Lung (tissue), 16 donors: ENCODE results near the gene SLC24A5. TPM values are rescaled to one million over a fixed set of nuclear protein-coding genes. Genes with fewer than 3 reads are reported as not detected.

Experiments
- ATAC-seq: fragments of 200-7000 bp; cut with Tn5 transposase; one replicate; pipeline ENCODE4 v1.9.1; 2020; ENCODE audit warnings: moderate number of reproducible peaks; ENCODE audit not compliant: insufficient read depth, low FRiP score
- DNase-seq, 3 donors: peaks; one replicate each; pipeline ENCODE4 v3.0.0-alpha.2; 2013 to 2017
- H3K27ac ChIP-seq, 2 donors: one replicate each; pipeline ENCODE4 v1.5.1; 2013; ENCODE audit warnings: mild to moderate bottlenecking in 2 of 2, moderate library complexity in 2 of 2, control low read depth in 1 of 2, inconsistent platforms in 1 of 2, low read depth in 1 of 2, low read length in 1 of 2
- H3K27me3 ChIP-seq, 3 donors: one replicate each; pipeline ENCODE4 v1.5.1; 2013; ENCODE audit warnings: low read length in 2 of 3; ENCODE audit not compliant: control insufficient read depth in 3 of 3, insufficient read depth in 3 of 3
- H3K36me3 ChIP-seq, 4 donors: one replicate each; pipeline ENCODE4 v1.5.1; 2013; ENCODE audit warnings: low read length in 4 of 4, mild to moderate bottlenecking in 1 of 4, moderate library complexity in 1 of 4; ENCODE audit not compliant: control insufficient read depth in 4 of 4, insufficient read depth in 4 of 4
- H3K4me1 ChIP-seq, 5 donors: one replicate each; pipeline ENCODE4 v1.5.1; 2013; ENCODE audit warnings: low read length in 5 of 5, mild to moderate bottlenecking in 2 of 5, moderate library complexity in 1 of 5; ENCODE audit not compliant: control insufficient read depth in 5 of 5, insufficient read depth in 5 of 5
- H3K4me3 ChIP-seq: one replicate; pipeline ENCODE4 v1.5.1; 2013; ENCODE audit warnings: mild to moderate bottlenecking, control low read depth, moderate library complexity
- H3K9ac ChIP-seq, 2 donors: one replicate each; pipeline ENCODE4 v1.5.1; 2013; ENCODE audit warnings: low read length in 2 of 2, control low read depth in 1 of 2; ENCODE audit not compliant: insufficient read depth in 1 of 2
- H3K9me3 ChIP-seq, 4 donors: one replicate each; pipeline ENCODE4 v1.5.1; 2013; ENCODE audit warnings: low read length in 3 of 4, mild to moderate bottlenecking in 1 of 4, moderate library complexity in 1 of 4; ENCODE audit not compliant: control insufficient read depth in 4 of 4, insufficient read depth in 3 of 4
- WGBS, 2 donors: extraction: QIAGEN DNeasy Blood & Tissue Kit; methylation state at CpG; one replicate each; pipeline ENCODE4 v1.1.7; 2013; 5-methylcytosine and 5-hydroxymethylcytosine counted together
- long read RNA-seq, 5 donors: transcript quantifications; one replicate each; lab custom pipeline, GENCODE V29; 2026
- polyA plus RNA-seq, 2 donors: library from polyadenylated mRNA; stranded (reverse); fragments of 200-250 nt; gene quantifications; one replicate each; pipeline ENCODE4 v1.2.1, GENCODE V29; 2013
- total RNA-seq, 2 donors: library from RNA; depleted of rRNA in 1 of 2; stranded (reverse); fragments of >200 nt in 1 of 2; gene quantifications; one replicate each; pipeline ENCODE4 v1.2.1, GENCODE V29; 2014 to 2021
- TF ChIP-seq, protein P1 (sequence below): IDR thresholded peaks from 2 replicates; pipeline ENCODE4 v1.5.1; 2012; ENCODE audit warnings: mild to moderate bottlenecking; ENCODE audit errors: control extremely low read depth, extremely low read depth
- donor health status: control.
- donor health status: control.
- donor health status: Bipolar disorder and iron deficiency.
- donor health status: healthy.
- donor health status: DM: yes; HTN: yes; CAD: no.

The SLC24A5 gene
- total RNA-seq: not detected
- under 1 TPM; 0.05 to 0.10 TPM for polyA plus RNA-seq
- long read RNA-seq, donor 1: 0 reads
- long read RNA-seq, donor 2: 0 reads
- long read RNA-seq, donor 3: 0 reads
- long read RNA-seq, donor 4: 0 reads
- long read RNA-seq, donor 5, partial matches to known transcripts: 9 of 9 reads
- long read RNA-seq, donor 5, other reads (novel, unspliced or antisense): 0 of 9 reads

DNA sequence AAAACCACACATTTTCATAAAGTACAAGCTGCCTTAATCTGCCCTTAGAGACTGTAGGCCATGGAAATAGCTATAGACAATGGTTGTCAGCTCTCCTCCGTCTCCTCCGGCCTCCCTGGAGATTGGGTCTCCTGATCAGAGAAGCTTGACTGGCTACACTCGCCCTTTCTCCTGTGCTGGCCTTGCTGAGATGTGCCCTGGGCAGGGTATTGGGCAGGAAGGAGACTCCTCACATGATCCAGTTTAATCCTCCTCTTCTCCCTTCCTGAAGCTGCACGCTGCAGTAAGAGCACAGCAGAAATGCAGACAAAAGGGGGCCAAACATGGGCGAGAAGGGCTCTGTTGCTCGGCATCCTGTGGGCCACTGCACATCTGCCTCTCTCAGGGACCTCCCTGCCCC lies at the start of gene SLC24A5:
SLC24A5 (plus strand) TSS at position 246 of the 400 bp plus-strand sequence; CDS start at position 301, 55 bp downstream.
- ATAC-seq: no peak
- Histone ChIP-seq H3K27ac (no peak within 1 kb of the TSS), H3K4me1 (no peaks in the 10 kb centered on the region), H3K36me3 (no peaks in the 10 kb centered on the region), H3K9me3 (no peaks in the 10 kb centered on the region), H3K27me3 (peaks cover 0 to 4% (median 0%) of the 10 kb centered on the region in 3 donors), H3K9ac (no peak within 1 kb of the TSS), H3K4me3 (no peak within 1 kb of the TSS)
- 81 to 85% methylated on average over 6 of the region's 6 CpGs for WGBS, 2 donors
- DNase-seq: no peak
- TF ChIP-seq, protein P1, sequence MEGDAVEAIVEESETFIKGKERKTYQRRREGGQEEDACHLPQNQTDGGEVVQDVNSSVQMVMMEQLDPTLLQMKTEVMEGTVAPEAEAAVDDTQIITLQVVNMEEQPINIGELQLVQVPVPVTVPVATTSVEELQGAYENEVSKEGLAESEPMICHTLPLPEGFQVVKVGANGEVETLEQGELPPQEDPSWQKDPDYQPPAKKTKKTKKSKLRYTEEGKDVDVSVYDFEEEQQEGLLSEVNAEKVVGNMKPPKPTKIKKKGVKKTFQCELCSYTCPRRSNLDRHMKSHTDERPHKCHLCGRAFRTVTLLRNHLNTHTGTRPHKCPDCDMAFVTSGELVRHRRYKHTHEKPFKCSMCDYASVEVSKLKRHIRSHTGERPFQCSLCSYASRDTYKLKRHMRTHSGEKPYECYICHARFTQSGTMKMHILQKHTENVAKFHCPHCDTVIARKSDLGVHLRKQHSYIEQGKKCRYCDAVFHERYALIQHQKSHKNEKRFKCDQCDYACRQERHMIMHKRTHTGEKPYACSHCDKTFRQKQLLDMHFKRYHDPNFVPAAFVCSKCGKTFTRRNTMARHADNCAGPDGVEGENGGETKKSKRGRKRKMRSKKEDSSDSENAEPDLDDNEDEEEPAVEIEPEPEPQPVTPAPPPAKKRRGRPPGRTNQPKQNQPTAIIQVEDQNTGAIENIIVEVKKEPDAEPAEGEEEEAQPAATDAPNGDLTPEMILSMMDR: no peak

DNA sequence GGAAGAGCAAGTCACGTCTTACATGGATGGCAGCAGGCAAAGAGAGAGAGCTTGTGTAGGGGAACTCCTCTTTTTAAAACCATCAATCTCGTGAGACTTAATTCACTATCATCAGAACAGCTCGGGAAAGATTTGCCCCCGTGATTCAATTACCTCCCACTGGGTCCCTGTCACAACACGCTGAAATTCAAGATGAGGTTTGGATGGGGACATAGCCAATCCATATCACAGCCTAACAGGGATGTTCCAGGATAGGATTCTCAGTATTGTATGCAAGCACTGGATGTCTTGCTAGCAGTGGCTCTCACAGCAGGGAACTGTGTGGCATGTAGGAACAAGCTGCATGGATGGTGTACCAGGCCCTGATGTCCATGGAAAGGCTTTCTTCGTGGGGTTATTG lies 47.8 kb upstream of the SLC24A5 start:
- ATAC-seq: no peak
- H3K4me1 ChIP-seq: peaks cover 0 to 3% (median 0%) of the 10 kb centered on the region in 5 donors
- peaks cover 0 to 2% (median 0%) of the 10 kb centered on the region in 4 donors for H3K9me3 ChIP-seq
- TF ChIP-seq, protein P1: no peak
- H3K27me3 ChIP-seq: no peaks in the 10 kb centered on the region
- no peak for DNase-seq
- WGBS, 2 donors: 84 to 88% methylated on average over 6 of the region's 6 CpGs
- H3K9ac ChIP-seq: no peak overlapping the region
- no peak overlapping the region for H3K27ac ChIP-seq
- H3K4me3 ChIP-seq: no peak overlapping the region
- no peaks in the 10 kb centered on the region for H3K36me3 ChIP-seq

- Histone ChIP-seq H3K27me3 (no peaks in the 10 kb centered on the region), H3K4me3 (no peak overlapping the region)
- WGBS, 2 donors: 84 to 96% methylated on average over 4 of the region's 4 CpGs
Observed at GRCh38 chr15:48073881-48074280, 46.9 kb upstream of the SLC24A5 start.

More at GRCh38 chr15:48073881-48074280, 46.9 kb upstream of the SLC24A5 start:
- no peak overlapping the region for H3K27ac ChIP-seq
- no peak overlapping the region for H3K9ac ChIP-seq
- no peak for ATAC-seq
- peaks cover 0 to 3% (median 0%) of the 10 kb centered on the region in 5 donors for H3K4me1 ChIP-seq
- TF ChIP-seq, protein P1: no peak
- no peaks in the 10 kb centered on the region for H3K36me3 ChIP-seq
- H3K9me3 ChIP-seq: peaks cover 0 to 4% (median 0%) of the 10 kb centered on the region in 4 donors
- no peak for DNase-seq
